Lung (tissue), 12 donors: ENCODE results near the gene ZHX3. TPM values are rescaled to one million over a fixed set of nuclear protein-coding genes. Genes with fewer than 3 reads are reported as not detected.

Source experiments
- ATAC-seq: fragments of 200-7000 bp; cut with Tn5 transposase; one replicate; pipeline ENCODE4 v1.9.1; 2020; ENCODE audit warnings: moderate number of reproducible peaks; ENCODE audit not compliant: insufficient read depth, low FRiP score
- DNase-seq, 3 donors: peaks; one replicate each; pipeline ENCODE4 v3.0.0-alpha.2; 2013 to 2017
- H3K27ac ChIP-seq, 2 donors: one replicate each; pipeline ENCODE4 v1.5.1; 2013; ENCODE audit warnings: mild to moderate bottlenecking in 2 of 2, moderate library complexity in 2 of 2, control low read depth in 1 of 2, inconsistent platforms in 1 of 2, low read depth in 1 of 2, low read length in 1 of 2
- H3K27me3 ChIP-seq, 3 donors: one replicate each; pipeline ENCODE4 v1.5.1; 2013; ENCODE audit warnings: low read length in 2 of 3; ENCODE audit not compliant: control insufficient read depth in 3 of 3, insufficient read depth in 3 of 3
- H3K36me3 ChIP-seq, 4 donors: one replicate each; pipeline ENCODE4 v1.5.1; 2013; ENCODE audit warnings: low read length in 4 of 4, mild to moderate bottlenecking in 1 of 4, moderate library complexity in 1 of 4; ENCODE audit not compliant: control insufficient read depth in 4 of 4, insufficient read depth in 4 of 4
- H3K4me1 ChIP-seq, 5 donors: one replicate each; pipeline ENCODE4 v1.5.1; 2013; ENCODE audit warnings: low read length in 5 of 5, mild to moderate bottlenecking in 2 of 5, moderate library complexity in 1 of 5; ENCODE audit not compliant: control insufficient read depth in 5 of 5, insufficient read depth in 5 of 5
- H3K4me3 ChIP-seq: one replicate; pipeline ENCODE4 v1.5.1; 2013; ENCODE audit warnings: mild to moderate bottlenecking, control low read depth, moderate library complexity
- H3K9ac ChIP-seq, 2 donors: one replicate each; pipeline ENCODE4 v1.5.1; 2013; ENCODE audit warnings: low read length in 2 of 2, control low read depth in 1 of 2; ENCODE audit not compliant: insufficient read depth in 1 of 2
- H3K9me3 ChIP-seq, 4 donors: one replicate each; pipeline ENCODE4 v1.5.1; 2013; ENCODE audit warnings: low read length in 3 of 4, mild to moderate bottlenecking in 1 of 4, moderate library complexity in 1 of 4; ENCODE audit not compliant: control insufficient read depth in 4 of 4, insufficient read depth in 3 of 4
- WGBS, 2 donors: extraction: QIAGEN DNeasy Blood & Tissue Kit; methylation state at CpG; one replicate each; pipeline ENCODE4 v1.1.7; 2013; 5-methylcytosine and 5-hydroxymethylcytosine counted together
- polyA plus RNA-seq, 2 donors: library from polyadenylated mRNA; stranded (reverse); fragments of 200-250 nt; gene quantifications; one replicate each; pipeline ENCODE4 v1.2.1, GENCODE V29; 2013
- total RNA-seq, 2 donors: library from RNA; depleted of rRNA in 1 of 2; stranded (reverse); fragments of >200 nt in 1 of 2; gene quantifications; one replicate each; pipeline ENCODE4 v1.2.1, GENCODE V29; 2014 to 2021
- TF ChIP-seq, protein P1 (sequence below): IDR thresholded peaks from 2 replicates; pipeline ENCODE4 v1.5.1; 2012; ENCODE audit warnings: mild to moderate bottlenecking; ENCODE audit errors: control extremely low read depth, extremely low read depth
- donor health status: control.
- donor health status: control.
- donor health status: Bipolar disorder and iron deficiency.
- donor health status: healthy.
- donor health status: DM: yes; HTN: yes; CAD: no.

The ZHX3 gene
- total and polyA plus RNA-seq, 4 donors = 8.3 to 48.2 (median 18.0) TPM

GRCh38 chr20:41174782-41175181 lies 142.7 kb downstream of the ZHX3 start:
- Histone ChIP-seq H3K9ac (no peak overlapping the region), H3K27ac (peak overlapping the region; percentile 13 to 69)

DNA sequence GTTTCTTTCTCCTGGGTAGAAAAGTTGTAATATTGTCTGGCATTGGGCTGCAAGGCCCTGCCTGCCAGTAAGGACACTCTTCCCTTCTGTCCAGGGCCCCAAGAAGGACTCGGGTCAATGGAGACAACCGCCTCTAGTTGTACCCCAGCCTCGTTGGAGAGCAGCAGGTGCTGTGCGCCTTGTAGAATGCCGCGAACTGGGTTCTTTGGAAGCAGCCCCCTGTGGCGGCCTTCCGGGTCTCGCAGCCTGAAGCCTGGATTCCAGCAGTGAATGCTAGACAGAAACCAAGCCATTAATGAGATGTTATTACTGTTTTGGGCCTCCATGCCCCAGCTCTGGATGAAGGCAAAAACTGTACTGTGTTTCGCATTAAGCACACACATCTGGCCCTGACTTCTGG lies 143.2 kb downstream of the ZHX3 start:
- Histone ChIP-seq H3K4me1 (peaks cover 5 to 15% (median 8%) of the 10 kb centered on the region in 5 donors), H3K9ac (no peak overlapping the region), H3K36me3 (peaks cover 0 to 56% (median 44%) of the 10 kb centered on the region in 4 donors), H3K27me3 (no peaks in the 10 kb centered on the region), H3K27ac (peak overlapping the region; percentile 13 to 69), H3K9me3 (no peaks in the 10 kb centered on the region), H3K4me3 (no peak overlapping the region)
- WGBS, 2 donors = 97% methylated on average over 10 of the region's 10 CpGs
- ATAC-seq = no peak
- TF ChIP-seq, protein P1, sequence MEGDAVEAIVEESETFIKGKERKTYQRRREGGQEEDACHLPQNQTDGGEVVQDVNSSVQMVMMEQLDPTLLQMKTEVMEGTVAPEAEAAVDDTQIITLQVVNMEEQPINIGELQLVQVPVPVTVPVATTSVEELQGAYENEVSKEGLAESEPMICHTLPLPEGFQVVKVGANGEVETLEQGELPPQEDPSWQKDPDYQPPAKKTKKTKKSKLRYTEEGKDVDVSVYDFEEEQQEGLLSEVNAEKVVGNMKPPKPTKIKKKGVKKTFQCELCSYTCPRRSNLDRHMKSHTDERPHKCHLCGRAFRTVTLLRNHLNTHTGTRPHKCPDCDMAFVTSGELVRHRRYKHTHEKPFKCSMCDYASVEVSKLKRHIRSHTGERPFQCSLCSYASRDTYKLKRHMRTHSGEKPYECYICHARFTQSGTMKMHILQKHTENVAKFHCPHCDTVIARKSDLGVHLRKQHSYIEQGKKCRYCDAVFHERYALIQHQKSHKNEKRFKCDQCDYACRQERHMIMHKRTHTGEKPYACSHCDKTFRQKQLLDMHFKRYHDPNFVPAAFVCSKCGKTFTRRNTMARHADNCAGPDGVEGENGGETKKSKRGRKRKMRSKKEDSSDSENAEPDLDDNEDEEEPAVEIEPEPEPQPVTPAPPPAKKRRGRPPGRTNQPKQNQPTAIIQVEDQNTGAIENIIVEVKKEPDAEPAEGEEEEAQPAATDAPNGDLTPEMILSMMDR = no peak
- no peak for DNase-seq

More at GRCh38 chr20:41174782-41175181, 142.7 kb downstream of the ZHX3 start:
- WGBS, 2 donors = 75 to 83% methylated on average over 2 of the region's 2 CpGs
- Histone ChIP-seq H3K4me1 (peaks cover 5 to 15% (median 8%) of the 10 kb centered on the region in 5 donors), H3K27me3 (no peaks in the 10 kb centered on the region), H3K9me3 (no peaks in the 10 kb centered on the region), H3K4me3 (no peak overlapping the region), H3K36me3 (peaks cover 0 to 53% (median 40%) of the 10 kb centered on the region in 4 donors)
- DNase-seq (no peak), ATAC-seq (no peak)
- TF ChIP-seq, protein P1 = no peak

DNA sequence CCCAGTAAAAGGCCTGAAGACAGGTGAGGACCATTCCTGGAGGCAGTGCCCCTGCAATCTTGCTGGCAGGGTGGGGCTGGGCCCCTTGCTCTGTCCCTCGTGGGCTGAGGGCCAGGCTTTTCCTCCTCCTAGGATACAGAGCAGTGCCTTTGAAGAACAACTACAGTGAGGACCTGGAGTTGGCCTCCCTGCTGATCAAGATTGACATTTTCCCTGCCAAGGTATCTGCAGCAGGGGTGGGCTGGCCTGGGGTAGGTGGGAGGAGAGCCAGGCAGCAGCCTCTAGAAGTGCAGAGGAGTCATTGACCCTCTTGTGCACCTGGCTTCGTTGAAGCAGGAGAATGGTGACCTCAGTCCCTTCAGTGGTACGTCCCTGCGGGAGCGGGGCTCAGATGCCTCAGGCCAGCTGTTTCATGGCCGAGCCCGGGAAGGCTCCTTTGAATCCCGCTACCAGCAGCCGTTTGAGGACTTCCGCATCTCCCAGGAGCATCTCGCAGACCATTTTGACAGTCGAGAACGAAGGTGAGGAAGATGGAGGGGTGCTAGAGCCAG lies 143.7 kb downstream of the ZHX3 start:
- ATAC-seq (no peak), DNase-seq (no peak)
- Histone ChIP-seq H3K27ac (peak overlapping the region; percentile 23 to 28), H3K9me3 (no peaks in the 10 kb centered on the region), H3K36me3 (peaks cover 4 to 61% (median 48%) of the 10 kb centered on the region in 4 donors), H3K4me3 (no peak overlapping the region), H3K4me1 (peaks cover 5 to 15% (median 7%) of the 10 kb centered on the region in 5 donors), H3K9ac (no peak overlapping the region), H3K27me3 (no peaks in the 10 kb centered on the region)
- 91 to 92% methylated on average over 13 of the region's 13 CpGs for WGBS, 2 donors
- TF ChIP-seq, protein P1 = no peak
